Measurements from ENCODE around the gene GALM. TPM values are rescaled to one million over a fixed set of nuclear protein-coding genes. Genes with fewer than 3 reads are reported as not detected.
A peak's percentile ranks its signal among the peaks of the same experiment; 100 is the strongest.

GALM gene
- polyA plus RNA-seq, 3 donors, result 3.0 to 3.6 (median 3.1) TPM

DNA sequence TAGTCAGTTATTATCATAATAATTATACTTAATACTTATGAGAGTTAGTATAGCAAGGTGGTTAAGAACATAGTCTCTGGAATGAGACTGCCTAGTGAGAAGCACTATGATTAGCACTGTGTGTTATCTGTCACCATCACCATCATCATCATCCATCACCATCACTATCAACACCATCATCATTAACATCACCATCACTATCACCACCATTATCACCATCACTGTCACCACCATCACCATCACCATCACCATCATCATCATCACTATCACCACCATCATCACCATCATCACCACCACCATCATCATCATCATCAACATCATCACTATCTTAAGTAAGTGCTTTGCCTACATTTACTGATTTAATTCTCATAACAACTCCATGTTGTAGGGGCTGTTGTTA lies 45.6 kb downstream of the GALM start:
- intact Hi-C loops (cut with micrococcal nuclease), result no loop called here
- Histone ChIP-seq H3K9me3 (replicated peaks in 1 of 2; ENCODE audit: control insufficient read depth in 1 of 2, insufficient read depth in 1 of 2, low read length in 2 of 2) (no peaks in the 10 kb centered on the region), H2AFZ (ENCODE audit: insufficient read depth, low read depth, low read length, poor library complexity, severe bottlenecking) (no peak overlapping the region), H3K27ac (ENCODE audit: low read depth in 1 of 2, low read length in 2 of 2) (no peak overlapping the region), H3K4me3 (replicated peaks in 1 of 3; ENCODE audit: low read depth in 2 of 3, low read length in 3 of 3) (no peak overlapping the region), H3K9ac (ENCODE audit: insufficient read depth, low read length, poor library complexity, severe bottlenecking) (no peak overlapping the region), H3K4me2 (replicated peaks; ENCODE audit: extremely low read depth, low read length, poor library complexity, severe bottlenecking) (no peak overlapping the region), H3K79me2 (ENCODE audit: insufficient read depth, low read length) (no peaks in the 10 kb centered on the region), H3K36me3 (replicated peaks in 1 of 2; ENCODE audit: control insufficient read depth in 1 of 2, insufficient read depth in 2 of 2, low read length in 2 of 2) (peaks cover 0 to 6% of the 10 kb centered on the region in 2 donors), H4K20me1 (ENCODE audit: insufficient read depth, low read length) (no peaks in the 10 kb centered on the region), H3K27me3 (ENCODE audit: control insufficient read depth in 2 of 2, insufficient read depth in 2 of 2, low read length in 2 of 2) (no peaks in the 10 kb centered on the region), H3K4me1 (ENCODE audit: control insufficient read depth in 1 of 2, insufficient read depth in 2 of 2, low read length in 2 of 2) (peaks cover 11 to 12% of the 10 kb centered on the region in 2 donors)
- Mint-ChIP-seq H3K9me3 (peaks cover 0 to 3% (median 1%) of the 10 kb centered on the region in 7 donors), H3K27ac (peak overlapping the region in 1 of 7 donors; percentile 2), H3K4me1 (peaks cover 16% of the 10 kb centered on the region), H3K4me3 (no peak overlapping the region), H3K27me3 (ENCODE audit: low read depth in 3 of 3) (peaks cover 0 to 3% (median 3%) of the 10 kb centered on the region in 3 donors), H3K36me3 (peaks cover 12 to 22% of the 10 kb centered on the region in 2 donors)
- no peak for DNase-seq
- TF ChIP-seq, protein P1, sequence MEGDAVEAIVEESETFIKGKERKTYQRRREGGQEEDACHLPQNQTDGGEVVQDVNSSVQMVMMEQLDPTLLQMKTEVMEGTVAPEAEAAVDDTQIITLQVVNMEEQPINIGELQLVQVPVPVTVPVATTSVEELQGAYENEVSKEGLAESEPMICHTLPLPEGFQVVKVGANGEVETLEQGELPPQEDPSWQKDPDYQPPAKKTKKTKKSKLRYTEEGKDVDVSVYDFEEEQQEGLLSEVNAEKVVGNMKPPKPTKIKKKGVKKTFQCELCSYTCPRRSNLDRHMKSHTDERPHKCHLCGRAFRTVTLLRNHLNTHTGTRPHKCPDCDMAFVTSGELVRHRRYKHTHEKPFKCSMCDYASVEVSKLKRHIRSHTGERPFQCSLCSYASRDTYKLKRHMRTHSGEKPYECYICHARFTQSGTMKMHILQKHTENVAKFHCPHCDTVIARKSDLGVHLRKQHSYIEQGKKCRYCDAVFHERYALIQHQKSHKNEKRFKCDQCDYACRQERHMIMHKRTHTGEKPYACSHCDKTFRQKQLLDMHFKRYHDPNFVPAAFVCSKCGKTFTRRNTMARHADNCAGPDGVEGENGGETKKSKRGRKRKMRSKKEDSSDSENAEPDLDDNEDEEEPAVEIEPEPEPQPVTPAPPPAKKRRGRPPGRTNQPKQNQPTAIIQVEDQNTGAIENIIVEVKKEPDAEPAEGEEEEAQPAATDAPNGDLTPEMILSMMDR (IDR thresholded peaks at IDR 0.05), result no peak

DNA sequence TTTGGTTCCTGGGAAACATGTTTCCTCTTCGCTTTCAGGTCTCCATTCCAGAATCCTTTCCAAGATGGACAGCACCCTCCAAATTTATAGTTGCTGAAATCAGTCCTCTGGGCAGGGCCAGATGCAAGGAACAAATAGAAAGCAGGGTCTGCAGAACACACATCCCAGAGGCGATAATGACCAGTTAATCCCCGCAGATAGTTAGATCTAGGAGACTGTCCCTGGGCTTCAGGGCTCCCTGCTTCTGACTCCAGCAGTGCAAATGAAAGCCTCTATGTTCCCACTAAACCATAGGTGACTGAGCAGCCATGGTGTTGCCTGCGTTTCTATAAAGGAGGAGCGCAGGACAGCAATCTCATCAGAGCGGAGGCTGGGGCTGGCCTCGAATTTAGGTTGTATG lies 46.5 kb downstream of the GALM start:
- no peak overlapping the region for H3K27ac Mint-ChIP-seq
- no peak for DNase-seq
- Histone ChIP-seq H3K4me3 (replicated peaks in 1 of 3; ENCODE audit: low read depth in 2 of 3, low read length in 3 of 3) (no peak overlapping the region), H4K20me1 (ENCODE audit: insufficient read depth, low read length) (no peaks in the 10 kb centered on the region), H2AFZ (ENCODE audit: insufficient read depth, low read depth, low read length, poor library complexity, severe bottlenecking) (no peak overlapping the region), H3K79me2 (ENCODE audit: insufficient read depth, low read length) (no peaks in the 10 kb centered on the region), H3K4me2 (replicated peaks; ENCODE audit: extremely low read depth, low read length, poor library complexity, severe bottlenecking) (no peak overlapping the region), H3K27ac (ENCODE audit: low read depth in 1 of 2, low read length in 2 of 2) (no peak overlapping the region), H3K4me1 (ENCODE audit: control insufficient read depth in 1 of 2, insufficient read depth in 2 of 2, low read length in 2 of 2) (peaks cover 17% of the 10 kb centered on the region in 2 donors), H3K9me3 (replicated peaks in 1 of 2; ENCODE audit: control insufficient read depth in 1 of 2, insufficient read depth in 1 of 2, low read length in 2 of 2) (no peaks in the 10 kb centered on the region), H3K36me3 (replicated peaks in 1 of 2; ENCODE audit: control insufficient read depth in 1 of 2, insufficient read depth in 2 of 2, low read length in 2 of 2) (peaks cover 0 to 6% of the 10 kb centered on the region in 2 donors), H3K9ac (ENCODE audit: insufficient read depth, low read length, poor library complexity, severe bottlenecking) (no peak overlapping the region), H3K27me3 (ENCODE audit: control insufficient read depth in 2 of 2, insufficient read depth in 2 of 2, low read length in 2 of 2) (no peaks in the 10 kb centered on the region)
- TF ChIP-seq, protein P1 (IDR thresholded peaks at IDR 0.05), result no peak
- H3K36me3 Mint-ChIP-seq, result peaks cover 12 to 18% of the 10 kb centered on the region in 2 donors
- peaks cover 0 to 3% (median 1%) of the 10 kb centered on the region in 7 donors for H3K9me3 Mint-ChIP-seq
- intact Hi-C loops (cut with micrococcal nuclease), result no loop called here
- H3K27me3 Mint-ChIP-seq (ENCODE audit: low read depth in 3 of 3), result peaks cover 0 to 3% (median 3%) of the 10 kb centered on the region in 3 donors
- 100% methylated on average over 2 of the region's 7 CpGs for WGBS (ENCODE audit: insufficient coverage)
- no peak overlapping the region for H3K4me3 Mint-ChIP-seq
- H3K4me1 Mint-ChIP-seq, result peaks cover 19% of the 10 kb centered on the region

All from CD14-positive monocyte (primary cell).